Suppressor macrophage treated with lipopolysaccharide for 4 hours (primary cell): ENCODE data around the gene LCNL1.

ENCODE experiments used
- DNase-seq: peaks from one replicate; pipeline ENCODE4 v3.0.0-alpha.2; 2020

Gene LCNL1

DNA sequence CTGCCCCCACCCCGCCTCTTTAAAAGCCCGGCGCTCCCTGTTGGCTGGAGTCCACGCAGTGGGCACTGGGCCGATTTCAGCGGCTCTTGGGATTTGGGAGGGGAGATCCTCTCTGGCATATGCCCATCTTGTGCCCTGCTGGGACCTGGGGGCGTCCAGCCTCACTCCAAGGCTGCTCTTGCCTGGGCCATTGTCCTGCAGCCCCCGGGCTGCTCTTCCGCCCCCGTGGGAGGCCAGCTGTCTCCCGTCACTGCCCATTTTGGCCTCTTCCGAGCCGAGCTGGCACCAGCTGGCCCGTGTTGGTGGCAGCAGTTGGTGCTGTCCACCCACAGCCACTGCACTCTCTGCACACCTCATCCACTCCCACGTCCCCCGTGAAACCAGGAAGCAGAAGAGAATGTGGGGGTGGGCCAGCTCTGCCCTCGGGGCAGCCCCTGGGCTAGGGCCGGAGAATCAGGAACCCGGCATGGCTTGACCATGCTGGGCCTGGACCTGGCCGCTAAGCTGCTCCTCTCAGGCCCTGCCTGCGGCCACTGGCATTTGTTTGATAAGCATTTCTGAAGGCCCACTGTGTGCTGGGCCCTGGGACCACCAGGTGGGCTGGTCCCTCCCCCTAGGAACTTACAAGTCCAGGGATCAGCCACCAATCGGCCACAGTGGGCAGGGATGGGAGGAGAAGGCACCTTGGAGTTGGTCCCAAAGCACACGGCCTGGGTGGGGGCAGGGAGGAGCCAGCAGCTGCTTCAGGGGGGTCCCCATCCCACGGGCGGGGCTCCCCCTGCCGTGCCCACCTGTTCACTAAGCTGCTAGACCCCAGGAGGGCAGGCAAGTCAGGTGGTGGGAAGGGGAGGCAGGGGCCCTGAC is 35.5 kb upstream of the LCNL1 start:
- DNase-seq = no peak

GRCh38 chr9:136947955-136948510 is 34.8 kb upstream of the LCNL1 start:
- peak; percentile 55 for DNase-seq

GRCh38 chr9:136949239-136949816 is 33.5 kb upstream of the LCNL1 start:
- no peak for DNase-seq

- DNase-seq = peak; percentile 86
Measured at GRCh38 chr9:136949817-136950655, 32.8 kb upstream of the LCNL1 start.

DNA sequence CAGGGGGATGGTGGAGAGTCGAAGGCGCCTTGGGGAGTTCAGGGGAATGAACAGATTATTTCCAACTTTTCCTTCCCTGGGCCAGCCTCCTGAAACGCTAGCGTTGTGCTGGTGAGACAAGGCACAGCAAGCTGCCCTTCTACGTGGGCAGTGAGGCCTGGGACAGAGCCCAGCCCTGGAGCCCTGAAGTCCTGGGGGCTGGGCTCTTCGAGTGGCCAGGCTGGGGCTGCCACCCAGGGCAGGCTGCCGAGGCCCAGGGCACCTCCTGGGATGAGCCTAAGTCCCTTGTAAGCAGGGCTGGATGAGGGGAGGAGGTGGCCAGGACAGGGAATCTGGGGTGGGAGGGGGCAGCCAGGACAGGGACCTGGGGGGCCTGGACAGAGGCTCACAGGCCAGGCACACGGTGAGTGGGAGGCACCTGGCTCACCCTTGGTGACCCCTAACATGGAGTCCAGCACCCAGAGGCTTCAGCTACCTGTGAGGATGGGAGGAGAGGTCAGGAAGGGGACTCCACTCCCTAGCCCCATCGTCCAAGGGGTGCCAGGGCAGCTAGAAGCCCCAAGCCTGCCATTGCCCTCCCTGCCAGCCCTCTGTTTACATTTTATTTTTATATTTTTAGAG is 32.0 kb upstream of the LCNL1 start:
- DNase-seq = no peak

DNA sequence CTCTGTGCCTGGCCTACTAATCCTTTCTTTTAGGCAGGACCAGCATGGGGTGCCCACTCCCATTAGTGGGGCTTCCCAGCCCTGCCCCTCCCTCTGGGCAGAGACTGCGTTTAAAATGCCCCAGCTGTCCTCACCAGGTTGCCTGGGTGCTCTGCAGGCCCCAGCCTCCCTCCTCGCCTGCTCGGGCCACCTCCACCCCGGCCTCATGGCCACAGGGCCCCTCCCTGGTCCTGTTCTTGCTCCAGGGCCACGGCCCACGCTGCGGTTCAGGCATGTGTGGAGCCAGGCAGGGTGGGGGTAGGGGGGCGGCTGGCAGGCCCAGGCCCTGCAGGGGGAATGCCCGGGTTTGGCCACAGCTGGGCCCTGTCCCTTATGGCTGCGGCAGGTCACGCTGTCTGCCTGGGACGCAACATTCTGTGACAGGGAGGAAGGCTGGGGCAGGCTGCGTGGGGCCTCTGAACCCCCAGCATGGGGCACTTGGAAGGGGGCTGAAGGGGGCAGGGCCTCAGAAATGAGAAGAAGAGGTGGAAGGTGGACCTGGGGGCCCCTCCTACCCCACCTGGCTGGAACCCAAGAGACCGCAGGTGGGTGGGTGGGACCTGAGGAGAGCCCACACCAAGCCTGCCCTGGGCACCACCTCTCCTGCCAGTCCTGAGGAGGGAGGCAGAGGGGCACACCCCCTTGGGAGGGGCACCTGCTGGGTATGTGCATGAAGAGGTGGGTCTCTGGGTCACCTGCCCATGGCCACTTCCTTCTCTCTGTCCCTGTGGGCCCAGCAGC is 31.1 kb upstream of the LCNL1 start, which contains the start of gene LCN12:
Gene LCN12, plus strand, starts transcription at position 733 of the 780 bp plus-strand sequence. CDS start 55 bp downstream, outside the sequence.
- DNase-seq = no peak

DNA sequence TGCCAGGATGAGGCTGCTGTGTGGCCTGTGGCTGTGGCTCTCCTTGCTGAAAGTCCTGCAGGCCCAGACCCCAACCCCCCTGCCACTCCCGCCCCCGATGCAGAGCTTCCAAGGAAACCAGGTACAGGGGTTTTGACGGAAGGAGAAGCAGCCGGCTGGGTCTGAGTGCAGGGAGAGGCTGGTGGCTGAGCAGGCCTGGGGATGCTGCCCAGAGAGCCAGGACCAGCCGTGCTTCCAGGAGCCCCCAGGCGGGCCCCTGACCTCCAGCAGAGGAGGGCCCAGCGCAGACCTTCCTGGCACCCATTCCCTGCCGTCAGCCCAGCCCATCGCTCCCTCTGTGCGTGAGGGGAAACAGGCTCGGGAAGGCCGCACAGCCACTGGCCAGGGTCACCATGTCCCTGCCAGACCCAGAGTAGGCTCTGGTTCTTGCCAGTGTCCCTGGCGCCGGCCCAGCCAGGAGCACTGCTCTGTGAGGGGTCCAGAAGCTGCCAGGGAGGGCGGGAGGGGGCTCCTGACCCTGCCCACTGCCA is 30.4 kb upstream of the LCNL1 start:
- DNase-seq = no peak

DNA sequence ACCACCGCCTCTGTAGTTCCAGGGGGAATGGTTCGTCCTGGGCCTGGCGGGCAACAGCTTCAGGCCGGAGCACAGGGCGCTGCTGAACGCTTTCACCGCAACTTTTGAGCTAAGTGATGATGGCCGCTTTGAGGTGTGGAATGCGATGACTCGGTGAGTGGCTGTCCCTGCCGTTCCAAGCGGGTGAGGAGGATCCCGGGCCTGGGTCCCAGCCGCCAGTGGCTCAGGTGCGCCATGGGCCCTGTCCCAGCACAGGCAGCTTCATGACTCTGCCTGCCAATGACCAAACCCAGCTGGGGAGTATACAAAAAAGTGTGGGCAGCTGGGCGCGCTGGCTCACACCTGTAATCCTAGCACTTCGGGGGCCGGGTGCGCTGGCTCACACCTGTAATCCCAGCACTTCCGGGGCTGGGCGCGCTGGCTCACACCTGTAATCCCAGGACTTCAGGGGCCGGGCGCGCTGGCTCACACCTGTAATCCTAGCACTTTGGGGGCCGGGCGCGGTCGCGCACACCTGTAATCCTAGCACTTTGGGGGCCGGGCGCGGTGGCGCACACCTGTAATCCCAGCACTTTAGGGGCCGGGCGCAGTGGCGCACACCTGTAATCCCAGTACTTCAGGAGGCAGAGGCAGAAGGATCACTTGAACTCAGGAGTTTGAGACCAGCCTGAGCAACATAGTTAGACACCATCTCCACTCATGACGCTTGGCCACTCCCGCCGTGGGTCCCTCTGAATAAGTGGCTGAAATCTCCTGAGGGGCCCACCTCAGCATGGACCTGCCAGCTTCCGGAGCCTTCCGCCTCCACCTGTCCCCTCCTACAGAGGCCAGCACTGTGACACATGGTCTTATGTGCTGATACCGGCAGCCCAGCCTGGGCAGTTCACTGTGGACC is 29.7 kb upstream of the LCNL1 start:
- DNase-seq = no peak

- no peak for DNase-seq
Measured at GRCh38 chr9:136953771-136954269, 29.0 kb upstream of the LCNL1 start.

DNA sequence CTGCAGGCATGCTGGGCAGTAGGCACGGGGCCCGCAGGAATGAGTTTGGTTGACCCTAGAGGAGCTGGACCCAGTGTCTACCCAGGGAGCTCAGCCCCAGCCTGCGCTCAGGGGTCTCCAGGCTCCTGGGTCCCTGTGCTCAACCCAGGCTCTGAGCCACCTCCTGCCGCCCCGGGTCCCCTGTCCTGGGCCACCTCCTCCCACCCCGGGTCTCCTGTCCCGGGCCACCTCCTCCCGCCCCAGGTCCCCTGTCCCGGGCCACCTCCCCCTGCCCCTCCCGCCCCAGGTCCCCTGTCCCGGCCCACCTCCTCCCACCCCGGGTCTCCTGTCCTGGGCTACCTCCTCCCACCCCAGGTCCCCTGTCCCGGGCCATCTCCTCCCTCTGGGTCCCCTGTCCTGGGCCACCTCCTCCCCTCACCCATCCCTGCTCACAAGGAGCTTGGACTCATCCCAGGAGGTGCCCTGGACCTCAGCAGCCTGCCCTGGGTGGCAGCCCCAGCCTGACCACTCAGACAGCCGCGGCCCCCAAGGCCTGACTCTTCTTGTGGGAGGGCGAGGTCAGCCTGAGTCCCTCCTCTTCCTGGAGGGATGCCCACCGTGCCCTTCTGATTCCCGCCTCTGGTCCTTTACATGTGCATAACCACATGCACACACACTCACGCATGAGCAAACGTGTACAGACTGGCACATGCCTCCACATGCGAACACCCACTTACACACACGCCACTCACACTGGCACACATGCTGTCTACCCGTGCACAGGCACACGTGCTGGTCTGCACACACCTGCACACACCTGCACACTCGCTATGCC is 28.3 kb upstream of the LCNL1 start:
- no peak for DNase-seq

- no peak for DNase-seq
Measured at GRCh38 chr9:136955202-136955942, 27.4 kb upstream of the LCNL1 start.

- no peak for DNase-seq
Measured at GRCh38 chr9:136955943-136956335, 26.9 kb upstream of the LCNL1 start.

DNA sequence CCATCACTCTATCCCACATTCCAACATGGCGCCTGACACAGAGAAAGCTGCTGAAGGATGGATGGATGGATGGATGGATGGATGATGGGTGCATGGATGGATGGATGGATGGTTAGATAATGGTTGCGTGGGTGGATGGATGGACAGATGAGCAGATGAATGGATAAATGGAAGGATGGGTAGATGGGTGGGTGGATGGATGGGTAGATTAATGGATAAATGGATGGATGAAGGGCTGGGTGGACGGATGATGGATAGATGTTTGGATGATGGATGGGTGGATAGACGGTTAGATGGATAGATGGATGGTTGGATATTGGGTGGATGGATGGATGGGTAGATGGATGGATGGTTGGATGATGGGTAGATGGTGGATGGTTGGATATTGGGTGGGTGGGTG is 26.2 kb upstream of the LCNL1 start:
- DNase-seq = no peak

DNA sequence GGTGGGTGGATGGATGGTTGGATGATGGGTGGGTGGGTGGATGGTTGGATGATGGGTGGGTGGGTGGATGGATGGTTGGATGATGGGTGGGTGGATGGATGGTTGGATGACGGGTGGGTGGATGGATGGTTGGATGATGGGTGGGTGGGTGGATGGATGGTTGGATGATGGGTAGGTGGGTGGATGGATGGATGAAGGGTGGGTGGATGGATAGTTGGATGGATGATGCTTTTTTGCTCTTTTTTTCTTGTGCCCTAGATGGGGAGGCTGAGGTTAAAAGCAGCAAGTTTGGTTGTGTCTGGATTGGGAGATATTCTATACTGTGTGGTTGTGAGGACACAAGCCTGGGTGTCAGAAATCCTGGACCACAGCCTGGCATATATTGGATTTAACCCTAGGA is 25.3 kb upstream of the LCNL1 start:
- DNase-seq = no peak

DNA sequence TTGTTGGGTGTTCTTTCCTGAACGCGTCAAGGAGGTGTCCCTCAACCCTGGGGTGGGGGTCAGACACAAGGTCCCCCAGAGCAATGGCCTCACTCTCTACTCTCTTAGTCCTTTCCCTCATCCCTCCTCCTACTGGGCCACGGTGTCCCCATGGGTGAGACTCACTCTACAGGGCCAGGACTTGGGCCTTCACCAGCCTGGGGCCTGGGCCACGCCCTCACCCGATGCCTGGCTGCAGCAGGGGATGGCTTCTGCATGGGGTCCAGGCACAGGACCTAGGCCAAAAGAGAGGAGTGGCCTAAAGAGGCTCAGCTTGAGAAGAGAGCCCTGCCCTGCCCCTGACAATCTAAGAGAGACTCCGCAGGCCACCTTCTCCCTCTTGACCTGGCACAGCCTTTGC is 24.9 kb upstream of the LCNL1 start:
- DNase-seq = no peak

GRCh38 chr9:136958473-136958872 is 24.3 kb upstream of the LCNL1 start:
- DNase-seq = no peak

DNA sequence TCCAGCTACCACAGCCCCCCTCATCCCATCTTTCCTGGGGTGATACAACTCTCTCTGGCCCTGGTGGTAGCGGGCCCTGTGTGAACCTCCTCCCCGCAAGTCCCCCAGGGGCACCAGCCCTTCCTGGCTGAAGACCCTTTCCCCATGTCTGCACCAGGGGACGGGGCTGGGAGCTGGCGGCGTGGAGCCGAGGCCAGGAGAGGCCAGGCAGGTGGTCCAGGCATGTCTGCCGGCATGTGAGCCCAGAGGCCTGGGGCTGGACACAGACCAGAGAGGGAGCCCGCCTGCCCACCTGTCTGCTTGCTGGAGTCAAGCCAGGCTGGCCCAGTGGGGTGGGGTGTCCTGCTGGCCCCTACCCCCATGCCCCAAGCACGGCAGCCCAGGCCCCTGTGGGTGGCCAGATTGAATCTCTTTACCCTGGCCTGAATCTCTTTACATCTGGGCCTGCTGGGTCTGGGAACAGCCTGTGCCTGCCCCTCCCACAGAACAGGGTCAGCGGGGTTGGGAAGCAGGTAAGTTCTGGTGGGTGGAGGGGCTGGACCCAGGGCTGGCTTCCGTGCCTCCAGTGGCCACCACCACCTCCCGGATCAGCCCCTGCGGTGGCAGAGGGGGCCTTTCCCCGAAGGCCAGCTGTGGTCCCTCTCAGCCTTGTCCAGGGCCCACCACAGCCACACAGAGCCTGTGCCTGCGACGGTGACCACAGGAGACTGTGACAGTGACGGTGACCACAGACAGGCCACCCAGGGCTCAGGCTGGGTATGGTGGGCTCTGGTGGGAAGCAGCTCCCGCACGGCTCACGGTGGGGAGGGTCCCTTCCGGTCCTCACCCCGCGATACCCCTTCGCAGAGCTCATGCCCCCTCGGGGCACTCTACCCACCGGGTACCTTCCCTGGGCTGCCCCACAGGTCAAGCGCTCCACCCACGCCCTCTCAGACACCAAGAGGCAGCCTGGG is 23.6 kb upstream of the LCNL1 start:
- DNase-seq = no peak
